Fibroblast of lung (primary cell): ENCODE measurements around the gene WDR20. TPM values are rescaled to one million over a fixed set of nuclear protein-coding genes. Genes with fewer than 3 reads are reported as not detected.

Experiments
- DNase-seq, 2 donors: peaks; one replicate each; pipeline versions ENCODE4 v3.0.0 to v3.0.0-alpha.2; 2010; ENCODE audit warnings: low read depth in 2 of 2
- H2AFZ ChIP-seq: 2 replicates; pipeline ENCODE4 v1.5.1; 2012; ENCODE audit warnings: low read length, control low read depth, inconsistent platforms
- H3K27ac ChIP-seq: 2 replicates; pipeline ENCODE4 v1.5.1; 2011; ENCODE audit warnings: low read length, control low read depth; ENCODE audit not compliant: insufficient read depth
- H3K27me3 ChIP-seq: 2 replicates; pipeline ENCODE4 v1.5.1; 2011; ENCODE audit warnings: mild to moderate bottlenecking, low read length; ENCODE audit not compliant: control insufficient read depth, insufficient read depth
- H3K36me3 ChIP-seq: 2 replicates; pipeline ENCODE4 v1.5.1; 2011; ENCODE audit warnings: low read length; ENCODE audit not compliant: control insufficient read depth, insufficient read depth
- H3K4me1 ChIP-seq: 2 replicates; pipeline ENCODE4 v1.5.1; 2011; ENCODE audit warnings: low read length; ENCODE audit not compliant: control insufficient read depth, insufficient read depth; ENCODE audit errors: extremely low read depth
- H3K4me2 ChIP-seq: 2 replicates; pipeline ENCODE4 v1.5.1; 2011; ENCODE audit warnings: low read length, control low read depth; ENCODE audit not compliant: insufficient read depth; ENCODE audit errors: extremely low read depth
- H3K4me3 ChIP-seq, 4 experiments: fragments of 200-600 bp in 1 of 4; sonication (generic) in 1 of 4; replicated peaks in 1 of 4; 2 replicates each; pipeline ENCODE4 v1.5.1; 2011 to 2016; ENCODE audit warnings: low read length in 4 of 4, low read depth in 3 of 4, mild to moderate bottlenecking in 3 of 4, control low read depth in 2 of 4, inconsistent platforms in 1 of 4, mixed read lengths in 1 of 4; ENCODE audit not compliant: insufficient read depth in 1 of 4; ENCODE audit errors: control extremely low read depth in 1 of 4
- H3K79me2 ChIP-seq: 2 replicates; pipeline ENCODE4 v1.5.1; 2012; ENCODE audit warnings: mild to moderate bottlenecking, low read length, inconsistent platforms; ENCODE audit not compliant: control insufficient read depth, insufficient read depth
- H3K9ac ChIP-seq: 2 replicates; pipeline ENCODE4 v1.5.1; 2011; ENCODE audit warnings: mild to moderate bottlenecking, low read length, control low read depth; ENCODE audit not compliant: insufficient read depth
- H3K9me3 ChIP-seq: 2 replicates; pipeline ENCODE4 v1.5.1; 2012; ENCODE audit warnings: low read depth, low read length; ENCODE audit not compliant: control insufficient read depth, insufficient read depth
- H4K20me1 ChIP-seq: 2 replicates; pipeline ENCODE4 v1.5.1; 2011; ENCODE audit warnings: low read length; ENCODE audit not compliant: control insufficient read depth, insufficient read depth; ENCODE audit errors: extremely low read depth
- EZH2 ChIP-seq: IDR thresholded peaks from 2 replicates; pipeline ENCODE4 v1.5.1; 2012; ENCODE audit warnings: low read length, control low read depth, mild to moderate bottlenecking; ENCODE audit errors: missing control alignments
- polyA plus RNA-seq, 2 donors: library from polyadenylated mRNA; depleted of rRNA in 1 of 2; stranded (reverse) in 1 of 2; unstranded in 1 of 2; fragments of >200 nt; gene quantifications; 2 replicates each; pipeline ENCODE4 v1.2.1, GENCODE V29; 2011 to 2012; ENCODE audit warnings: missing spikeins in 1 of 2
- total RNA-seq: library from RNA; depleted of rRNA; stranded (reverse); fragments of >200 nt; gene quantifications from 2 replicates; pipeline ENCODE4 v1.2.1, GENCODE V29; 2014
- TF ChIP-seq, protein P1 (sequence below), 2 donors: IDR thresholded peaks in 1 of 2; conservative IDR thresholded peaks in 1 of 2; 1 replicate in 1 of 2; 2 replicates in 1 of 2; pipeline ENCODE4 v1.5.1; 2011 to 2012; ENCODE audit warnings: low read length in 2 of 2, control low read depth in 1 of 2, inconsistent platforms in 1 of 2, low read depth in 1 of 2, mild to moderate bottlenecking in 1 of 2

WDR20 gene
- total and polyA plus RNA-seq, 2 donors (not counting 1 experiment from before 2014, with no cell fraction given): 17.2 to 17.8 TPM

GRCh38 chr14:102096569-102097188 is 43.0 kb upstream of the WDR20 start:
- H3K4me2 ChIP-seq: peak overlapping the region; percentile 47
- no peak overlapping the region for H3K9ac ChIP-seq
- H3K9me3 ChIP-seq: no peaks in the 10 kb centered on the region
- no peak overlapping the region for H2AFZ ChIP-seq
- no peaks in the 10 kb centered on the region for H3K79me2 ChIP-seq
- TF ChIP-seq, protein P1, sequence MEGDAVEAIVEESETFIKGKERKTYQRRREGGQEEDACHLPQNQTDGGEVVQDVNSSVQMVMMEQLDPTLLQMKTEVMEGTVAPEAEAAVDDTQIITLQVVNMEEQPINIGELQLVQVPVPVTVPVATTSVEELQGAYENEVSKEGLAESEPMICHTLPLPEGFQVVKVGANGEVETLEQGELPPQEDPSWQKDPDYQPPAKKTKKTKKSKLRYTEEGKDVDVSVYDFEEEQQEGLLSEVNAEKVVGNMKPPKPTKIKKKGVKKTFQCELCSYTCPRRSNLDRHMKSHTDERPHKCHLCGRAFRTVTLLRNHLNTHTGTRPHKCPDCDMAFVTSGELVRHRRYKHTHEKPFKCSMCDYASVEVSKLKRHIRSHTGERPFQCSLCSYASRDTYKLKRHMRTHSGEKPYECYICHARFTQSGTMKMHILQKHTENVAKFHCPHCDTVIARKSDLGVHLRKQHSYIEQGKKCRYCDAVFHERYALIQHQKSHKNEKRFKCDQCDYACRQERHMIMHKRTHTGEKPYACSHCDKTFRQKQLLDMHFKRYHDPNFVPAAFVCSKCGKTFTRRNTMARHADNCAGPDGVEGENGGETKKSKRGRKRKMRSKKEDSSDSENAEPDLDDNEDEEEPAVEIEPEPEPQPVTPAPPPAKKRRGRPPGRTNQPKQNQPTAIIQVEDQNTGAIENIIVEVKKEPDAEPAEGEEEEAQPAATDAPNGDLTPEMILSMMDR (conservative IDR thresholded peaks at IDR 0.05 in 1 of 2, IDR thresholded peaks at IDR 0.05 in 1 of 2; ENCODE audit: low read depth in 1 of 2, low read length in 2 of 2): peak; percentile 76 to 84
- TF ChIP-seq EZH2: no peak
- H3K27ac ChIP-seq: no peak overlapping the region
- peak; percentile 66 to 83 for DNase-seq
- H3K27me3 ChIP-seq: no peaks in the 10 kb centered on the region
- H4K20me1 ChIP-seq: no peaks in the 10 kb centered on the region
- peaks cover 12% of the 10 kb centered on the region for H3K4me1 ChIP-seq
- H3K36me3 ChIP-seq: no peaks in the 10 kb centered on the region
- no peak overlapping the region for H3K4me3 ChIP-seq

- H3K4me2 ChIP-seq: no peak overlapping the region
- no peak overlapping the region for H3K4me3 ChIP-seq
- H3K27ac ChIP-seq: no peak overlapping the region
- no peak for TF ChIP-seq EZH2
- TF ChIP-seq, protein P1 (conservative IDR thresholded peaks at IDR 0.05 in 1 of 2, IDR thresholded peaks at IDR 0.05 in 1 of 2; ENCODE audit: low read depth in 1 of 2, low read length in 2 of 2): no peak
- no peak overlapping the region for H3K9ac ChIP-seq
- H4K20me1 ChIP-seq: no peaks in the 10 kb centered on the region
- peaks cover 12% of the 10 kb centered on the region for H3K4me1 ChIP-seq
- no peak overlapping the region for H2AFZ ChIP-seq
- no peaks in the 10 kb centered on the region for H3K9me3 ChIP-seq
- H3K27me3 ChIP-seq: no peaks in the 10 kb centered on the region
- H3K79me2 ChIP-seq: no peaks in the 10 kb centered on the region
- H3K36me3 ChIP-seq: no peaks in the 10 kb centered on the region
- no peak for DNase-seq
These were observed 42.1 kb upstream of the WDR20 start for GRCh38 chr14:102097441-102098135.

- Histone ChIP-seq H3K9me3 (no peaks in the 10 kb centered on the region), H3K79me2 (no peaks in the 10 kb centered on the region), H3K27ac (no peak overlapping the region), H4K20me1 (no peaks in the 10 kb centered on the region), H2AFZ (no peak overlapping the region), H3K4me3 (no peak overlapping the region), H3K9ac (no peak overlapping the region), H3K4me1 (no peaks in the 10 kb centered on the region), H3K36me3 (no peaks in the 10 kb centered on the region), H3K4me2 (no peak overlapping the region), H3K27me3 (peaks cover 2% of the 10 kb centered on the region)
- TF ChIP-seq, protein P1 (conservative IDR thresholded peaks at IDR 0.05 in 1 of 2, IDR thresholded peaks at IDR 0.05 in 1 of 2; ENCODE audit: low read depth in 1 of 2, low read length in 2 of 2): no peak
- no peak for TF ChIP-seq EZH2
- no peak for DNase-seq
These were observed 36.5 kb upstream of the WDR20 start for GRCh38 chr14:102103062-102103695.
